AG08396 (cell line): ENCODE results near the gene DIP2B.
A peak's percentile ranks its signal among the peaks of the same experiment; 100 is the strongest.
"Not testable (repeated sequence)": the region's sequence is repeated elsewhere in the genome, so short reads cannot be mapped to it uniquely, and the experiment has no call there.

Experiments
- DNase-seq: peaks from one replicate; pipeline ENCODE4 v3.0.0; 2012; ENCODE audit warnings: low spot score, mixed read lengths

DIP2B gene

GRCh38 chr12:50678650-50679365 is 174.0 kb downstream of the DIP2B start:
- no peak for DNase-seq

- DNase-seq, result no peak
Observed at GRCh38 chr12:50679612-50680011, 174.8 kb downstream of the DIP2B start.

- DNase-seq, result not testable (repeated sequence)
Observed at GRCh38 chr12:50681064-50681463, 176.3 kb downstream of the DIP2B start.

GRCh38 chr12:50685641-50686040 is 180.9 kb downstream of the DIP2B start:
- no peak for DNase-seq

- DNase-seq, result no peak
Observed at GRCh38 chr12:50686406-50686805, 181.6 kb downstream of the DIP2B start.

GRCh38 chr12:50686976-50687375 is 182.2 kb downstream of the DIP2B start:
- DNase-seq, result no peak

- DNase-seq, result no peak
Observed at GRCh38 chr12:50689437-50689836, 184.7 kb downstream of the DIP2B start.

- peak; percentile 23 for DNase-seq
Observed at GRCh38 chr12:50690925-50691324, 186.1 kb downstream of the DIP2B start.

GRCh38 chr12:50695961-50696360 is 191.2 kb downstream of the DIP2B start:
- DNase-seq, result no peak

GRCh38 chr12:50696931-50697330 is 192.1 kb downstream of the DIP2B start:
- DNase-seq, result no peak

GRCh38 chr12:50699154-50699553 is 194.4 kb downstream of the DIP2B start:
- no peak for DNase-seq

- no peak for DNase-seq
Observed at GRCh38 chr12:50699940-50700339, 195.2 kb downstream of the DIP2B start.

- DNase-seq, result no peak
Observed at GRCh38 chr12:50706606-50707005, 201.8 kb downstream of the DIP2B start.

- no peak for DNase-seq
Observed at GRCh38 chr12:50707396-50707795, 202.6 kb downstream of the DIP2B start.

- DNase-seq, result no peak
Observed at GRCh38 chr12:50708631-50709030, 203.8 kb downstream of the DIP2B start.

- no peak for DNase-seq
Observed at GRCh38 chr12:50711121-50711520, 206.3 kb downstream of the DIP2B start.

- DNase-seq, result peak; percentile 10
Observed at GRCh38 chr12:50715174-50715573, 210.4 kb downstream of the DIP2B start.

- no peak for DNase-seq
Observed at GRCh38 chr12:50718760-50719159, 214.0 kb downstream of the DIP2B start.

GRCh38 chr12:50720085-50720484 is 215.3 kb downstream of the DIP2B start:
- peak; percentile 18 for DNase-seq

GRCh38 chr12:50720501-50720900 is 215.7 kb downstream of the DIP2B start:
- DNase-seq, result no peak

- no peak for DNase-seq
Observed at GRCh38 chr12:50723865-50724264, 219.1 kb downstream of the DIP2B start.

GRCh38 chr12:50725011-50725942 is 220.5 kb downstream of the DIP2B start:
- DNase-seq, result no peak

- DNase-seq, result no peak
Observed at GRCh38 chr12:50727466-50727865, 222.7 kb downstream of the DIP2B start.
